ENCODE results near the gene KCNJ6. TPM values are rescaled to one million over a fixed set of nuclear protein-coding genes. Genes with fewer than 3 reads are reported as not detected.

Gene KCNJ6
- total and polyA plus RNA-seq, 9 of the 15 experiments (the other 6 are each of a cell fraction or from before 2014, with no cell fraction given) = 0.06 to 0.21 (median 0.13) TPM; not detected in 1

- no peak for FAIRE-seq
- H3K9me1 ChIP-seq (ENCODE audit: control insufficient read depth, insufficient read depth, low read length) = no peaks in the 10 kb centered on the region
- H3K4me2 ChIP-seq (ENCODE audit: insufficient read depth, low read length) = no peak overlapping the region
- H3K4me3 ChIP-seq = no peak overlapping the region
- H3K79me2 ChIP-seq (ENCODE audit: control insufficient read depth, insufficient read depth, low read length) = no peaks in the 10 kb centered on the region
- POLR2A ChIA-PET = no interaction called here
- in situ Hi-C loops (cut with MboI) = no loop called here
- CTCF ChIA-PET (ENCODE audit: low intra/inter-chr PET ratio) = no interaction called here
- DNase-seq (ENCODE audit: extremely low read depth in 1 of 4, low spot score in 3 of 4) = no peak
- BruUV-seq (replicated peaks) = no TSS peak
- no peaks in the 10 kb centered on the region for H3K9me3 ChIP-seq (replicated peaks; ENCODE audit: control insufficient read depth, insufficient read depth, low read depth, low read length)
- H3K4me1 ChIP-seq (replicated peaks in 1 of 2; ENCODE audit: control insufficient read depth in 2 of 2, insufficient read depth in 2 of 2, low read length in 2 of 2) = no peaks in the 10 kb centered on the region
- no peaks in the 10 kb centered on the region for H4K20me1 ChIP-seq (replicated peaks; ENCODE audit: control insufficient read depth, insufficient read depth, low read length)
- H3K36me3 ChIP-seq (ENCODE audit: control insufficient read depth, insufficient read depth, low read length) = no peaks in the 10 kb centered on the region
- no peak overlapping the region for H2AFZ ChIP-seq (ENCODE audit: low read depth, low read length)
- intact Hi-C loops (cut with micrococcal nuclease) = no loop called here
- ATAC-seq = no peak
- H3K27me3 ChIP-seq (ENCODE audit: control insufficient read depth in 2 of 2, insufficient read depth in 2 of 2, low read length in 2 of 2) = peaks cover 6 to 27% of the 10 kb centered on the region in 2 experiments; a peak in 4 of 5 replicates
- no peak overlapping the region for H3K9ac ChIP-seq (ENCODE audit: insufficient read depth in 1 of 2, low read depth in 2 of 2, low read length in 2 of 2)
- WGBS (ENCODE audit: insufficient coverage, low coverage, missing lambda C conversion rate) = 4% methylated on average over 2 of the region's 2 CpGs
- H3K27ac ChIP-seq (ENCODE audit: extremely low read depth, low read depth, low read length) = no peak overlapping the region
- no peak for TF ChIP-seq SMAD2 (IDR thresholded peaks at IDR 0.05; ENCODE audit: low read depth, low read length)
- no peak for TF ChIP-seq CC2D1A (IDR thresholded peaks at IDR 0.05)
- TF ChIP-seq SMARCA5 (IDR thresholded peaks at IDR 0.05) = no peak
- no peak for TF ChIP-seq DNMT1 (IDR thresholded peaks at IDR 0.05)
- TF ChIP-seq, protein P1, sequence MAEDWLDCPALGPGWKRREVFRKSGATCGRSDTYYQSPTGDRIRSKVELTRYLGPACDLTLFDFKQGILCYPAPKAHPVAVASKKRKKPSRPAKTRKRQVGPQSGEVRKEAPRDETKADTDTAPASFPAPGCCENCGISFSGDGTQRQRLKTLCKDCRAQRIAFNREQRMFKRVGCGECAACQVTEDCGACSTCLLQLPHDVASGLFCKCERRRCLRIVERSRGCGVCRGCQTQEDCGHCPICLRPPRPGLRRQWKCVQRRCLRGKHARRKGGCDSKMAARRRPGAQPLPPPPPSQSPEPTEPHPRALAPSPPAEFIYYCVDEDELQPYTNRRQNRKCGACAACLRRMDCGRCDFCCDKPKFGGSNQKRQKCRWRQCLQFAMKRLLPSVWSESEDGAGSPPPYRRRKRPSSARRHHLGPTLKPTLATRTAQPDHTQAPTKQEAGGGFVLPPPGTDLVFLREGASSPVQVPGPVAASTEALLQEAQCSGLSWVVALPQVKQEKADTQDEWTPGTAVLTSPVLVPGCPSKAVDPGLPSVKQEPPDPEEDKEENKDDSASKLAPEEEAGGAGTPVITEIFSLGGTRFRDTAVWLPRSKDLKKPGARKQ (CRISPR knock-in tag; IDR thresholded peaks at IDR 0.05) = no peak
- TF ChIP-seq, protein P2, sequence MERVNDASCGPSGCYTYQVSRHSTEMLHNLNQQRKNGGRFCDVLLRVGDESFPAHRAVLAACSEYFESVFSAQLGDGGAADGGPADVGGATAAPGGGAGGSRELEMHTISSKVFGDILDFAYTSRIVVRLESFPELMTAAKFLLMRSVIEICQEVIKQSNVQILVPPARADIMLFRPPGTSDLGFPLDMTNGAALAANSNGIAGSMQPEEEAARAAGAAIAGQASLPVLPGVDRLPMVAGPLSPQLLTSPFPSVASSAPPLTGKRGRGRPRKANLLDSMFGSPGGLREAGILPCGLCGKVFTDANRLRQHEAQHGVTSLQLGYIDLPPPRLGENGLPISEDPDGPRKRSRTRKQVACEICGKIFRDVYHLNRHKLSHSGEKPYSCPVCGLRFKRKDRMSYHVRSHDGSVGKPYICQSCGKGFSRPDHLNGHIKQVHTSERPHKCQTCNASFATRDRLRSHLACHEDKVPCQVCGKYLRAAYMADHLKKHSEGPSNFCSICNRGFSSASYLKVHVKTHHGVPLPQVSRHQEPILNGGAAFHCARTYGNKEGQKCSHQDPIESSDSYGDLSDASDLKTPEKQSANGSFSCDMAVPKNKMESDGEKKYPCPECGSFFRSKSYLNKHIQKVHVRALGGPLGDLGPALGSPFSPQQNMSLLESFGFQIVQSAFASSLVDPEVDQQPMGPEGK (CRISPR knock-in tag; IDR thresholded peaks at IDR 0.05; ENCODE audit: borderline replicate concordance) = no peak
- TF ChIP-seq U2AF1 (optimal IDR thresholded peaks at IDR 0.05; ENCODE audit: low read depth, low read length) = no peak
- TF ChIP-seq ATF7 (IDR thresholded peaks at IDR 0.05) = no peak
- TF ChIP-seq SIRT6 (IDR thresholded peaks at IDR 0.05; ENCODE audit: low read depth, low read length) = no peak
- TF ChIP-seq, protein P3, sequence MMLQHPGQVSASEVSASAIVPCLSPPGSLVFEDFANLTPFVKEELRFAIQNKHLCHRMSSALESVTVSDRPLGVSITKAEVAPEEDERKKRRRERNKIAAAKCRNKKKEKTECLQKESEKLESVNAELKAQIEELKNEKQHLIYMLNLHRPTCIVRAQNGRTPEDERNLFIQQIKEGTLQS (IDR thresholded peaks at IDR 0.05) = no peak
- TF ChIP-seq, protein P3 (CRISPR knock-in tag; conservative IDR thresholded peaks at IDR 0.05) = no peak
- TF ChIP-seq BMI1 (IDR thresholded peaks at IDR 0.05; ENCODE audit: low read length) = no peak
- TF ChIP-seq RFX7 (CRISPR knock-in tag; IDR thresholded peaks at IDR 0.05) = no peak
These were observed 46.0 kb downstream of the KCNJ6 start for GRCh38 chr21:37870221-37870620.

All from K562 (cell line).